Gastroesophageal sphincter (tissue), 3 donors: ENCODE measurements around the gene PLA2G4A.

Experiments used
- POLR2AphosphoS5 ChIP-seq: sonication (generic); formaldehyde crosslinking; IDR thresholded peaks from one replicate; pipeline ENCODE4 v1.6.1; 2017; ENCODE audit warnings: antibody characterized with exemption
- TF ChIP-seq, protein P1 (sequence below), 4 experiments: fragments of 200-600 bp in 2 of 4; fragments of 450-650 bp in 2 of 4; sonication (generic) in 1 of 4; IDR thresholded peaks; one replicate each; pipeline ENCODE4 v1.5.1; 2017 to 2019; ENCODE audit warnings: antibody characterized with exemption in 4 of 4, mild to moderate bottlenecking in 2 of 4, moderate library complexity in 2 of 4

DNA sequence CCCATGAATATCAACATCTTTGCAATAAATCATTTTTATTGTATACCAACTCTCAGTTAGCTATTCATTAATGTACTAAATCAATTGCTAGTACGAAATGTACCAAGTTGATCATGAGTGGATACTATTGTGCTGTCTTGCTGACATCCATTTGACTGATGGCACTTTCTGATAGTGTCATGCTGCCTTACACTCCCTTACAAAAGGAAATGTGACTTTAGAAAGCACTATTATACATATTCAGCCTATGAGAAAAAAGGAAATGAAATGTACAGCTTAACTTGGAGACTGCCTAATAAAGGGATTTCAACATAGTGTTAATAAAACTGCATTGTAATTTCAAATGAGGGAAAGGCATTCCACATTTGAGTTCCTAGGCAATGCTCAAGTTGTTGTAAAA is 52.2 kb downstream of the PLA2G4A start:
- no peak for TF ChIP-seq POLR2AphosphoS5
- TF ChIP-seq, protein P1, sequence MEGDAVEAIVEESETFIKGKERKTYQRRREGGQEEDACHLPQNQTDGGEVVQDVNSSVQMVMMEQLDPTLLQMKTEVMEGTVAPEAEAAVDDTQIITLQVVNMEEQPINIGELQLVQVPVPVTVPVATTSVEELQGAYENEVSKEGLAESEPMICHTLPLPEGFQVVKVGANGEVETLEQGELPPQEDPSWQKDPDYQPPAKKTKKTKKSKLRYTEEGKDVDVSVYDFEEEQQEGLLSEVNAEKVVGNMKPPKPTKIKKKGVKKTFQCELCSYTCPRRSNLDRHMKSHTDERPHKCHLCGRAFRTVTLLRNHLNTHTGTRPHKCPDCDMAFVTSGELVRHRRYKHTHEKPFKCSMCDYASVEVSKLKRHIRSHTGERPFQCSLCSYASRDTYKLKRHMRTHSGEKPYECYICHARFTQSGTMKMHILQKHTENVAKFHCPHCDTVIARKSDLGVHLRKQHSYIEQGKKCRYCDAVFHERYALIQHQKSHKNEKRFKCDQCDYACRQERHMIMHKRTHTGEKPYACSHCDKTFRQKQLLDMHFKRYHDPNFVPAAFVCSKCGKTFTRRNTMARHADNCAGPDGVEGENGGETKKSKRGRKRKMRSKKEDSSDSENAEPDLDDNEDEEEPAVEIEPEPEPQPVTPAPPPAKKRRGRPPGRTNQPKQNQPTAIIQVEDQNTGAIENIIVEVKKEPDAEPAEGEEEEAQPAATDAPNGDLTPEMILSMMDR (IDR thresholded peaks at IDR 0.05) = no peak
